Stimulated activated CD4-positive, alpha-beta T cell treated with anti-CD3 and anti-CD28 coated beads, Interleukin-2, amount 100 ng/mL, for 4 hours (primary cell): ENCODE data around the gene HSF5.

Experiments
- DNase-seq: peaks from one replicate; pipeline ENCODE4 v3.0.0-alpha.2; 2020; ENCODE audit warnings: low read depth

The HSF5 gene, protein sequence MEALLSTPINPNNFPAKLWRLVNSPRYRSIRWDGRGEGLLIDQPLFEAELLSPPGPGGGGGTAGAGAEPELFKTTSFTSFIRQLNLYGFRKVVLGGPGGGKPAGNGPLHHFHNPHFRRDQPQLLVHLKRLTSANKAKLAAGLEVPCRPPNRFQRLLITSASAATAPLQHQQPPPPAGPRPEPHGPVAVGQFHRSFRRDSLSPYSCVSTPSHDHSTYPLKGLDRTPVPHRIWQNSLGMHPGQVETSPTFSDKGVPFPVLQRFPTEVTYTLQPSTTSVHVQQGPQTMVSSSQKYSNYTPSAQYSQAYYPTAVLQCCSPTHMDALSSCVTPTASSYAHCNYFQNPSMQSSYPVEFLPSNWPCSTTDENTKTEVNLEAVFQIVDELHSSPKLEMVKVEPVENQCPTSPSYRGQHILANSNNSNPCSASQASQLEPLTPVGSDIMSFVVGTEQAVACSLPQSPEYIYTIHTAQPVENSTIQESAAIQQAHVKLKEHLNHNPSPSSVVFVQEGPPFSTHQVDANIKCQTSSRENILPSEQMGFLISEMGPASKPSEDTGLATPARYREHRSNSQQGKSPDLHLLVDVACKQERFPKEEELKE

DNA sequence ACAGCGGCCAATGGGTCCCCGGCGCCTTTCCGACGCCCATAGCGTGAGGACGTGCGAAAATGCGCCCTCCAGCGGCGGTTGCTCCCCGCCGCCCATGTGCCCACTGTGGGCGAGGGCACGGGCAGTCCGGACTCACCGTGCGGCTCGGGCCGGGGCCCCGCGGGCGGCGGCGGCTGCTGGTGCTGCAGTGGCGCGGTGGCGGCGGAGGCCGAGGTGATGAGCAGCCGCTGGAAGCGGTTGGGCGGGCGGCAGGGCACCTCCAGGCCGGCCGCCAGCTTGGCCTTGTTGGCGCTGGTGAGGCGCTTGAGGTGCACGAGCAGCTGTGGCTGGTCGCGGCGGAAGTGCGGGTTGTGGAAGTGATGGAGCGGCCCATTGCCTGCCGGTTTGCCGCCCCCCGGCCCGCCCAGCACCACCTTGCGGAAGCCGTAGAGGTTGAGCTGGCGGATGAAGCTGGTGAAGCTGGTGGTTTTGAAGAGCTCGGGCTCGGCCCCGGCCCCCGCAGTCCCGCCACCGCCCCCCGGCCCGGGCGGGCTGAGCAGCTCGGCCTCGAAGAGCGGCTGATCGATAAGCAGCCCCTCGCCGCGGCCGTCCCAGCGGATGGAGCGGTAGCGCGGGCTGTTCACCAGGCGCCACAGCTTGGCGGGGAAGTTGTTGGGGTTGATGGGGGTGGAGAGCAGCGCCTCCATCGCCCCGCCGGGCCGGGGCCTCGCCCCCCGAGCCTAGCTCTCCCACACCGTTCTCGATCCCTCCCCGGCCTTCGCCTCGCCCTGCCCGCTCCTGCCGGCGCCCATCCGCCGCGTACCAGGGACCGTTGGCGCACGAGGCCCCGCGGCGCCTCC is at the start of gene HSF5:
Gene HSF5, minus strand, starts transcription at position 820 of the 839 bp plus-strand sequence. Its CDS starts 134 bp downstream, at position 686.
- DNase-seq: peak; percentile 65

DNA sequence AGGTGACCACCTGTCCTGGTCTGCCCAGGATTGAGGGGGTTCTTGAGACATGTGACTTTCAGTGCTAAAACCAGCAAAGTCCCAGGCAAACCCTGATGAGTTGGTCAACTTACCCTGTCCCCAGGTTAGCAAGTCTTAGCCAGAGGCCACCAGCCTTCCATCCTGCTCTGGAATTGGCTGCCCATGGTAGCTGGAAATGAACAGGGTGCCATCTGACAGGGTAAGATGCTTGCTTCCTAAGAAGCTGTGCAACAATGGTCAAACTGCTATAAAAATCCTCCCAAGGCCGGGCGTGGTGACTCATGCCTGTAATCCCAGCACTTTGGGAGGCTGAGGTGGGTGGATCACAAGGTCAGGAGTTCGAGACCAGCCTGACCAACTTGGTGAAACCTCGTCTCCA is 49.1 kb upstream of the HSF5 start:
- DNase-seq: no peak

DNA sequence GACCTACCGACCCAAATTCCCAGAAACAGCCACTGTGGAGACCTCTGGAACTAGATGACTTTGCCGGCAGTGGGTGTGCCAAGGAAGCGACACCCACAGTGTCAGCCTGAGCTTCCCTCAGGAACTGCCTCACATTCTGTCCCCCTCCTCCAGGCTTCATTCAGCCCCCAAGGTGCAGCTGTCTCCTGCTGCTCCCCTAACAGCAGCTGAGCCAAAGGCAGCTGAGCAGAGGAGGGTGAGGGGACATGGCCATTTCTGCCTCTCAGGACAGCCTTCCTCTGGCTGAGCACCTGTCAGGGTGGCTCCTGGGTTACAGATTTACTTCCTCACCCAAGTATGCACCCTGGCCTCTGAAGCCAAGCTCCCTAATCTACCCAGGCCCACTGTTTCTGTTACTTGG is 48.3 kb upstream of the HSF5 start:
- no peak for DNase-seq

DNA sequence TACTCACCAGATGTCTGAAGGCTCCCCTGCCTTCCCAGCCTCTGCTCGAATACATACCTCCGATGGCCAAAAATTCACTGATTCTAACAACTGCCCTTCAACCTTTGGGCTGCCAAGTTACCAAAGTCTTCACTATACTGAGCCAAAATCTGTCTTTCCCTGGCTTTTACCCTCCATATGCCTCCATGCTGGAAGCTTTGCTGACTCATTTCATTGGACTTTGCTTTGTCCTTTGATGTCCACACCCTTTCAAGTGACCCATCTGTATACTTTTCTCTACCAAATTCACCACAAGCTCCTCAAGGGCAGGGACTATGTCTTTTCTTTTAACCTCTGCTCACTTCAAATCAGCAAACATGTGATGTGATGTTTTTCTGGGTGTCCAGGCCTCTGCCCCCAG is 47.2 kb upstream of the HSF5 start:
- DNase-seq: no peak

DNA sequence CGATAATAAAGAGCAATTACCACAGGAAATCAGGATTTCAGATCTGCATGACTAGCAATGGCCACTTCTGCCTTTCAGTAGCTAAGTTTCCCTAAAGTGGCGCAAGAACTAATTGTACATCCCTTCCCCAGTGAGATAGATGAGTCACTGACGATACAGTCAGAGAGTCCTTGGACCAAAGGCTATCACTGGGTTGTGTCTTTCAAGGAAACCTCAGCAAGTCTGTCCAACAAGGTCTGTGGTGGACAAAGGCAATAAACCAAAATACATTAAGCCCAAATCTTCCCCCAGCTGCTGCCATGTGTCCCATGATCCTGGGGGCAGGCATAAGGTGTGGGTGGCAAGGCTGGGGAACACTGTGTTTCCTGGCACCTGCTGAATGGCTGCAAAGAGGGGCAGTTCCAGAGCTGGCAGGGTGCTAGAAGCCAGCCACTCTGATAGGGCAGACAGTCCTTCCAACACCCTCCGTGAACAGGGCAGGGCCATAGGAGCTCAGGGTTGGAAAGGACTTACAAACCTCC is 46.8 kb upstream of the HSF5 start:
- DNase-seq: no peak

DNA sequence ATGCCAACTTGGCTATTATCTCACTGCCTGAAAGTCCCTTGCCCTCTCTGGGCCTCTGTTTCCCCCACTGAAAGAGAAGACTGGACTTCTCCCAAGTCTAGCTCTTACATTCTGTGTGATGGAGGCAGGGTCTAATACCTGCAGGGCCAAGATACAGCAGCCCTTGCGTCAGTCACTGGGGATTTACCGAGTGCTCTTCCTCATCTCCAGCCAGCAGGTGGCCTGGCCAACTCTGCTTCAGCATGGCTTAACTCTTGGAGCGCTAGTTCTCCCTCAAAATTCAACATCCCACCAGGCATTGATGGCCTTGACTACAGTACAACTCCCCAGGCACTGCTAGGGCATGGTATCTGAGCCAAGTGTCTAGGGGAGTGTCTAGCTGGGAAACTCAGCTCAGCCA is 46.1 kb upstream of the HSF5 start:
- no peak for DNase-seq

DNA sequence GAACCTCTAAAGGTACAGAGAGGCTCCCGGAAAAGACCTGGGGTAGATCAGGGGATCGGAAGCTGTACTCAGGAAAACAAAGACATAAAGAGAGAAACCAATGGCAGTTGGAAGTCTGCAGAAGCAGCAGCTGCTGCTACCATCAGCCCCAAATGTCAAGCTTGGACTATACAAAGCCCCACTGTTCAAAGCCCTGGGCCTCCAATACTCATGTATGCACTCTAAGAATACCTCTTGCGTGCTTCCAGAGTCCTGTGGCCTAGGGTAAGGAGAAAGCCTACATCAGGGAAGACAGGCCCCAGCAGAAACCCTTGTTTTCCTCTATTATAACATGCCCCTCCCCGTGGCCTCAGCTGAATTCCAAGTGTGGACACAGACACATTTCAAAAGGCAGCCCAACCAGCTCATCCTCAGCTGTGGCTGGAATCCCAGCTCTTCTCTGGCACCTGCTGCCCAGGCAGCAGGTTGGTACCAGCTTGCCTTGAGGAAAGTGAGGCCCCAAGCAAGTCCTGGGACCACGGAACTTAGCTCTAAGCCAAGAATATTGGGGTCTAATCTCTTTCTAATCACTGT is 45.5 kb upstream of the HSF5 start:
- no peak for DNase-seq

DNA sequence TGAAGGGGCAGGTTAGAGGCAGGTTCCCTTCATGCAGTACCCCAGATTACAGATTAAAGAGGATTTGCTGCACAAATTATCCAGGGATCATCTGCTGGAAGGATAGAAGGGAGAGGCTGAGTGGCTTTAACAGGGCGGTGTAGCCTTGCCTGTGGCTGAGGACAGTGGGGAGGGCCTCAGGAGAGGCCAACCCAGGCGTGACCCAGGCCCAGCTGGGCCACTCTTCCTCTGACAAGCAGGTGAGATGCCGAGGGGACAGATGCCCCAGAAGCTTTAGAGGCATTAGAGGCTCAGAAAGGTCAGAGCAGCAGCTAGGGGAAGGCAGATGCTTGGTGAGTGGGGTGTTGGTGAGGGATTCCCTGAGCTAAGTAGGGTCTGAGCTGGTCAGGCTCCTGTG is 44.3 kb upstream of the HSF5 start:
- DNase-seq: no peak

DNA sequence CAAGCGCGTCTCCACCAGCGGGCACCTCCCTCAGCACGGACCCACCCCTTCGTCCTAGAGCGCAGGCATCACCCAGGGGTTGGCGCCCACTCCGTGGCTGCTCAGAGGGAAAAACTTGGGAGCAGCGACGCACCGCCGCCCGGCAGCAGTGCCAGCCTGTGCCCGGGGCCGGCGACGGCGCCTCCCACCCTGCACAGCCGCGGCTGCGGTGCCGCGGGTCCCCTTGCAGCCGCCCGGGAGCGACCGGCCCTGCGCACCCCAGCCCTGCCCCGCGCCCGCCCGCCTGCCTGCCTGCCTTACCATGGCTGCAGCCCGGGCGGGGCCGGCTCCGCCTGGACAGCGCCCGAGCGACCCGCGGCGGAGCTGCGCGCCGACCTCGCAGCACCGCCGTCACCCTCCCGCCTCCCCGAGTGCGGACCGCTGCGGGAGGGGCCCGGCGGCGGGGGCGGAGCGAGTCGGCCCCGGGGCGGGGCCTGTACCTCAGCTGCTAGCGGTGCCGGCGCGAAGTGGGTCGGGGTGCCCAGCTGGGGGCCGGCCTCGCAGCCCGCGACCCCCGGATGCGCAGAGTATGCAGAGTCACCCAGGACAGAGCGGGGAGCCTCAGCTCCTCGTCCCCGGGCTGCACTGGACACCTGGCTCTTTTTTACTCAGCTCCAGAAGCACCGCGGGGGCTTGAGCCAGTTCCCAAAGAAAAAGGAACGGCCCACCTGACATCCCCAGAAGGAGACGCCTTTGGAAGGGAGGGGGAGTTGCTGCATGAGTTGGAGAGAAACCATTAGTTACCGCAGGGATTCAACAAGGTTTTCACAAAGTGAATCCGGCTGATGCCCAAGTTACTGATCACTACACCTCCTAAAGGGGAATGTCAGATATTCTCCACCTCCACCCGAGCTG is 43.7 kb upstream of the HSF5 start:
- DNase-seq: peak; percentile 38

DNA sequence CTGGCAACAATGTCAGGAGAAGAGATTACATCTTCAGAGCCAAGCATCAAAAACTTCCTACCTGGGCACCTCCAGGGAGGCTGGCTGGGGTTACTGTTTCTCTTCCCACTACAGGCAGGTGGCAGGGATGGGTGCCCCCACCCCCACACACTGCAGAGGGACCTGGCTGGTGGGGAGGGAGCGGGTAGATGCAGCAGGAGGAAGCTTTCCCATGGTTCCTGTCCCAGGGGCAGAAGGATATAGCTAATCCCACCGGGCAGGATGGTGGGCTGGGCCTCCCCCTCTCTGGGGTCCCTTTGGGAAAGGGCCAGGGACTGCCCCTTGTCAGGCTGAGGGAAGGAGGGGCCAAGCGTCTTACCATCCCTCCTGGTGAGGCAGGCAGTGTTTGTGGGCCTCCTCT is 42.9 kb upstream of the HSF5 start:
- no peak for DNase-seq

DNA sequence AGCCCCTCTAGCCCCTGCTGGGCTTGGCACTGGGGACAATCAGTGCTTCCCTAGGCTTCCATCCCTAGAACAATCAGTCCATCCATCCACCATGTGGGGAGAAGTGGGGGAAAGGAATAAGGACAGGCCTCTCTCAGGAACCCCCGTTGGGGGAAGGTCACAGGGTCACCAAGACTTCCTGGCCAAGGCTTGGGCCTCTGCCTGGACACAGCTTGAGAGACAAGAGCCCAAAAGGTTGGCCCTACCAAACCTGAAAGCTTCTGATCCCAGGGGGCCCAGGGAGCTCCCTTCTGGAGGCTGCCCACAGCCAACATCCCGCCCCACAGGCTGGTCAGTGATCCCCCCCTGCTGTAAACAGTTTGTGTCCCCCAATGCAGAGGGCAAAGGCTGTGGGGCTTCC is 42.4 kb upstream of the HSF5 start:
- no peak for DNase-seq

DNA sequence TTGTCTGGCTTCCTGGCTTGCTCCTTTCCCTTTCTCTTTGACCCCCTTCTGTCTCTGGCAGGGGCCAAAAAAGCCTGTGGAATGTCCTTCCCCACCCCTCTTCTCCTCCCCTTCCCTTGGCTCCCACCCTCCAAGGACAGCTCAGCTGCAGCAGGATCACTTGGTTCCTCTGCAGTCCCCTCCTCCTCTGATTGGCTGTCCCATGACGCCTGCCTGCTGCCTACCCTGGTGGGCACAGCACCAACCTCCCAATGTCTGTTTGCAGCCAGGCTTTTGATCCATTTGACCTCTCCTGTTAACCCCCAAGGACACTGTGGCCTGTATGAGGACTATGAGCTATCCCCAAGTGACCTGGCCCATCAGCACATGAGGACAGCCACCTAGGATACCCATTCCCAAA is 41.1 kb upstream of the HSF5 start:
- no peak for DNase-seq

DNA sequence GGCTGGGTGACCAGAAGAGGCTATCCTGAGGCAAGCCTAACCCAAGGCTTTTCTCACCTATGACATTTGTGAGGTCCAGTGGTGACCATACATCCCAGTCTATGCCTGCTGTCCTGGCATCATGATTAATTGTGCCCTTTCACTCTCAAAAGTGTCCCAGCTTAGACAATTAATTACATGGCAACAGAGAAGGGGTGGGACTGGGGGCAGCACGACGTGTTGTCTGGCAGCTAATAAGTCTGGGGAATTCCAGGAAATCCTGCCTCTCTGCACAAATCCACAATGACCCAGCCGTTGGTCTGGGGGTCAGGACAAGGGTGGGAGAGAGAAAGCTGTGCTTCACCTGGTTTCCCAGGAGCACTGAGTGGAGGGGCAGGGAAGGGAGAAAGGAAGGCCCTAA is 40.2 kb upstream of the HSF5 start:
- no peak for DNase-seq

DNA sequence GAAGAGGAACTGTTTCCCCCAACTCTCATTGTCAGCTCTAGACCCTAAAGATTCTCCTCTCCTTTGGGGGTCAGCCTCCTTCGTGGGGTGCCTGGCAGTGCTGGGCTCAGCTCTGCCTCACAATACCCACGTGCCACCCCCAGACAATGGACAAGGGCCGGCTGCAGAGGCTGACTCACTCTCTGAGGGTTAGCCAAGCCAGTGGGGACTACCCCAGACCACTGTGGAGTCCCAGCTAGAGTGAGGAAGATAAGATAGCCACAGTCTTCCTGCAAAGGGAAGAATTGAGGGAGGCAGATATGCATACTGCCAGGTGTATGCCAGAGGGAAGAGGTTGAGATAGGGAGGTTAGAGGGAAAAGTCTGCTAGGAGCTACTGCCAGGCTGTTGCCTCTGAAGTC is 39.7 kb upstream of the HSF5 start:
- no peak for DNase-seq

DNA sequence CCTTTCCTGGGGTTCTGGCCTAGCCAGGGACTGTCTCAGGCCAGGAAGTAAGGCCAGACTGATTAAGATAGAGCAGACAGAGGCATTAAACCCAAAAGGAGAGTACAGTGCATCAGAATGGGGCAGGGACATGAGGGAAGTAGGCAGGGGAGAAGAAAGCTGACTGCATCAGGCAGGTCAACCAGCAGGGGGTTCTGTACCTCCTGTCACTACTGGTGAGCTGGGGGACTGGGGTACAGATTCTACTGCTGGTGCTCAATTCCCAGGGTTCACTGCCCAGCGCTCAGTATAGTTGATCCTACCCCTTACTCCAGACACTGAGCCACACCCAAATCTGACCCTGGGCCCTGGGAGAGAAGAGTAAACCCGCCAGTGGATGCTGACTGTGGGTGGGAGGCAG is 39.1 kb upstream of the HSF5 start:
- no peak for DNase-seq

DNA sequence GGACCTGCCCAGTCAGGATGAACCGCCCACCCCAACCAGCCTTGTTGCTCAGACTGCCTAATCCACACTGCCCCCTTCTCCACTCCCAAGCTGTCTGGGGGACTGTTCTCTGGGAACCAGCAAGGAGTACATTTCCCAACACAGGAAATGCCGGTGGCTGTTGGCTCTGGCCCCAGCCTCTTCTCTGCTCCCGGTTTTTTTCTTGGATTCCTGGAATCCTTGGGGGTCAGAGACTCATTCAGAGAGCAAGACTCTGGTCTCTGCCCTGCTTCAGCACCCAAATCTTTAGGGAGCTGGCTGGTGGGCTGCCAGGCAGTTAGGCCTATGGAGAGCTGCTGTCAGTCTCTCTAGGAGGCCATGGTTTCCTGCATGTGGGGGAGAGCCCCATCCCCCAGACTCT is 37.0 kb upstream of the HSF5 start:
- no peak for DNase-seq

DNA sequence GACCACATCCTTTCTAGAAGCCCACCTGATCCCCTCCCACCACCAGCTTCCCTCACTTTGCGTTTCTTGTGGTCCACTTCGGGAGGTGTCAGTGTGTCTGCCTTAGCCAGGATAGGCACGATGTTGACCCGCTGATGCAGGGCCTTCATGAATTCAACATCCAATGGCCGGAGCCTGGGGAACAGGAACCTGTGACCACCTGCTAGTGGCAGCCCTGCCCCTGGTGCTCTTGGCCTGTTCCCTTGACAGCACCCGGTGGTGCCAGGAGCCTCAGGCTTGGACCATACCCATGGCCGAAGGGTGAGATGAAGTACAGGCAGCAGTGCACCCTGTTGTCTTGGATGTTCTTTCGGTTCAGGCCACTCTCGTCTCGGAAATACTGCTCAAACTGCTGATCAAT is 33.5 kb upstream of the HSF5 start:
- no peak for DNase-seq

DNA sequence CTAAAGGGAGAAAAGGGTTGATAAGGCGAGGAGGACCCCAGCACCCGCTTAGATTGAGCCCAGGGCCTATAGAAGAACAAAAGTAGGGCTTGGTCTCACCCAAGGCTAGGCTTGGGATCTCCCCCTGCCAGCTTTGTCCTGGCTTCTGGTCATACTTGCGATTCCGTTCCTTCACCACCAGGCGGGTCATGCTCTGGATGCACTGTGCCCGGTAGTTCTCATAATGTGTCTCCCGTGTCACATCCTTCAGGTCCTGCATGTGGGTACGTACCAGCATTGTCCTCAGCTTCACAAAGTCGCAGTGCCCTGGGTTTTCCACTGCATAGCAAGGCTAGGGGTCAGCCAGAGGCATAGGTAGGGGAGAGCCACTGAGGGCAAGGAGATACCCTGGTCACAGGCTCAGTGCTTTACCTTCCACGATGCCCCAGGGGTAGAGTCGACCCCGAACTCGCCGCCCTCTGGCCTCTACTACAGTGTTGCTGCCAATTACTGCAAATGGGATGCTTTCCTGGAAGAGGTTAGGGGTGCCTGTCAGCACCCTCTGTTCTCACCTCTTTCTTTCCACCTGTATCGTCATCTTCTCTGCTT is 32.7 kb upstream of the HSF5 start:
- no peak for DNase-seq

DNA sequence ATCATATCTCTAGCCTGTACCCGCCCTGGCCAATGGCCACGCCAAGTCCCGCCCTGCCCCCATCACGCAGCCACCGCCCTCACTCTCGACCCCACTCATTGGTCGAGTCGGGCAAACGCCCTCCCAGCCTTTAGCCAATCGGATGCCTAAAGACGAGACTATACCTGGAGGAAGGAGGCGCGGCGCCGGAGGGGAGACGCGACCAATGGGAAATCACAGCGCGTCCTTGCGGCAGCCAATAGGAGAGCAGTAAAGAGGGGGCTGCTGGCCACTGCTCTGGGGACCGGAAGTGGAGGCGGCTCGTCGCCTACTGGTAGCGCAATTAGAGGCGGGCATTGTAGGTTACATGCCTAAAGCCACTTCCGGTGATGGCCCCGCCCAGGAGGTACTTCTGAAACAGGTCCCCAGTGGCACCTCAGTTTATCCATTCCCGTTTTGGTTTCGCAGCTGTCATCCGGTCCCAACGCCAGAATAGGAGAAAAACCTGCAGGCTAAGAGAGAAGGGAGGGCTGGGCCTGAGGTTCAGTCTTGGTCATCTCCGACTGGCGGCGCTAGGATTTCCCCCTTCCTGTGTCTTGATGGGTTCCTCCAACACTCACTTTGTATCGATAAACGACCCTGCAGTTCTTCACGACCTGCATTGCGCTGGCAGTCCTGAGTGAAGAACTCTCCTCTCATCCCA is 29.9 kb upstream of the HSF5 start:
- peak; percentile 99 for DNase-seq

DNA sequence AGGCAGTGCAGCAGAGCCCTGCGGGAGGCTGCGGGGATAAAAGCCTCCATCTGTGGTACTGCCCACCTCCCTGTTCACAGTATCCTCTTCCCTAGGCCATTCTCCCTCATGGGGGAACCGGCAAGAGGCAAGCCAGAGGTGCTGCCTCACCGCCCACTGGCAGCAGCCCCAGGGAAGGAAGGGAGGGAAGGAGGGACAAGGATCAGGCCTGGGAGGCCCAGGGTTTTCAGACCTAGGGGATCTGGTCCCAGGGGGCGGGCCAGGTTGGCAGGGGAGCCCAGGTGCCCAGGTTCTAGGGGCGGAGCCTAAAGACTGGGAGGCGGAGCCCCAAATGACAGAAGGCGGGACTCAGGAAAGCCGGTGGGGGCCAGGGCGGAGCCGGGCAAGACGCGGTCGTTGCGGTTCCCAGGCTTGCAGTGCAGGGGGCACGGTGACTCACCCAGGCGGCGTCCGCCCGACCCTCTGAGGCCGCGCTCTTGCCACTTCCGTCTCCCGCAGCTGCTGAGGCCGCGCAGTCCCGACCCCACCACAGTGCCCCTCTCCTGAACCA is 29.2 kb upstream of the HSF5 start:
- DNase-seq: no peak
